ENCODE results near the gene NEK9.

DNA sequence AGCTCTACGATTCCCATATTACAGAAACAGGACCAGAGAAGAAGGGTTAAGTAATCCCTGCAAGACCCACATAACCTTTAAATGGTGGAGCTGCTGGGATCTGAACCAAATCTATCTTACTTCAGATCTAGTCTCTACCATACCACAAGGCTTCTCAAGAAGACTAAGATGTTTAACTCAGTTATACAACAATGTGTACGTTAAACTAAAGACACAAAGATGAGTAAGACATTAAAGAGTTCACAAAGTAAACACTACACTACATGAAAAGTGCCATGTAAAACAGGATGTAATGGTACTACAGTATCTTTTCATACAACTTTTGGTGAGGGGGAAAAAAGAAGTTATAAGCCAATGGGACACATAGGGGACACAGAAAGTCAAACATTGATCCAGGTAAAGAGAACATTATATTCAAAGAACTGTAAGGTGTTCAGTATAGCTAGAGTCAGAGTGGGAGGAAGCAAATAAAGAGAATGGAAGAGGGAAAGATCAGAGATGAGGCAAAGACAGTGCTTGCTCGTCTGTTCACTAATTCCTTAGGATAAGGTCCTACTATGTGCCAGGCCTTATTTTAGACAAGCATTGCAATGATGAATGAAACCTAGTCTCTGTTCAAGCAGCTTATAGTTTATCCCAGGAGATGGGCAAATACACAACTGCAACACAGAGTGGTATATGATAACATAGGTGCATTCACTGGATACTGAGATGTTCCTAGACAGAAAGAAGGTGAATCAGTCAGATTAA lies 41.9 kb upstream of the NEK9 start:
- TF ChIP-seq, protein P1, sequence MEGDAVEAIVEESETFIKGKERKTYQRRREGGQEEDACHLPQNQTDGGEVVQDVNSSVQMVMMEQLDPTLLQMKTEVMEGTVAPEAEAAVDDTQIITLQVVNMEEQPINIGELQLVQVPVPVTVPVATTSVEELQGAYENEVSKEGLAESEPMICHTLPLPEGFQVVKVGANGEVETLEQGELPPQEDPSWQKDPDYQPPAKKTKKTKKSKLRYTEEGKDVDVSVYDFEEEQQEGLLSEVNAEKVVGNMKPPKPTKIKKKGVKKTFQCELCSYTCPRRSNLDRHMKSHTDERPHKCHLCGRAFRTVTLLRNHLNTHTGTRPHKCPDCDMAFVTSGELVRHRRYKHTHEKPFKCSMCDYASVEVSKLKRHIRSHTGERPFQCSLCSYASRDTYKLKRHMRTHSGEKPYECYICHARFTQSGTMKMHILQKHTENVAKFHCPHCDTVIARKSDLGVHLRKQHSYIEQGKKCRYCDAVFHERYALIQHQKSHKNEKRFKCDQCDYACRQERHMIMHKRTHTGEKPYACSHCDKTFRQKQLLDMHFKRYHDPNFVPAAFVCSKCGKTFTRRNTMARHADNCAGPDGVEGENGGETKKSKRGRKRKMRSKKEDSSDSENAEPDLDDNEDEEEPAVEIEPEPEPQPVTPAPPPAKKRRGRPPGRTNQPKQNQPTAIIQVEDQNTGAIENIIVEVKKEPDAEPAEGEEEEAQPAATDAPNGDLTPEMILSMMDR (IDR thresholded peaks at IDR 0.05): no peak
- no peak for TF ChIP-seq EP300 (IDR thresholded peaks at IDR 0.05)
